ENCODE data around the gene SSR1.

The SSR1 gene

DNA sequence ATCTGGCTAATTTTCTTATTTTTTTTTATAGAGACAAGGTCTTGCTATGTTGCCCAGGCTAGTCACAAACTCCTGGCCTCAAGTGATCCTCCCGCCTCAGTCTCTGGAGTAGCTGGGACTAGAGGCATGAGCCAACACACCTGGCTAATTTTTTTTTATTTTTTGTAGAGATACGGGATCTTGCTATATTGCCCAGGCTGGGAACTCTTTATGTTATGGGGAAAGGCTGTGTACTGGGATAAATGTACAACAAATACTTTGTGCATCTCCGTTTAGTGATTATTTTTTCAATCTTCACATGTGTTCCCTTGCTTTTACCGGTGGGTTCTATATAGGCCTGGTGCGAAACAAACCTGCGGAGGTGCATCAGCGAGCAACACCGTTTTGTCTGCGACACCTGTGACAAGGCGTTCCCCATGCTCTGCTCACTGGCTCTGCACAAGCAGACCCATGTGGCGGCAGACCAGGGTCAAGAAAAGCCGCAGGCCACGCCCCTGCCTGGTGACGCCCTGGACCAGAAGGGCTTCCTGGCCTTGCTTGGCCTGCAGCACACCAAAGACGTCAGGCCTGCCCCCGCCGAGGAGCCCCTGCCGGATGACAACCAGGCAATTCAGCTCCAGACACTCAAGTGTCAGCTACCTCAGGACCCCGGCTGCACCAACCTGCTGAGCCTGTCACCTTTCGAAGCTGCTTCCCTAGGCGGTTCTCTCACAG lies 84.2 kb downstream of the SSR1 start:
- H3K9me3 Mint-ChIP-seq, result no peaks in the 10 kb centered on the region
- peaks cover 38% of the 10 kb centered on the region for H3K36me3 Mint-ChIP-seq (ENCODE audit: low read depth)
- peaks cover 4% of the 10 kb centered on the region for H3K4me1 Mint-ChIP-seq (ENCODE audit: low read depth)
- no peak overlapping the region for H3K27ac Mint-ChIP-seq
- DNase-seq (ENCODE audit: low spot score), result no peak
- no peak overlapping the region for H3K4me3 Mint-ChIP-seq
- H3K27me3 Mint-ChIP-seq (ENCODE audit: low read depth), result no peaks in the 10 kb centered on the region

DNA sequence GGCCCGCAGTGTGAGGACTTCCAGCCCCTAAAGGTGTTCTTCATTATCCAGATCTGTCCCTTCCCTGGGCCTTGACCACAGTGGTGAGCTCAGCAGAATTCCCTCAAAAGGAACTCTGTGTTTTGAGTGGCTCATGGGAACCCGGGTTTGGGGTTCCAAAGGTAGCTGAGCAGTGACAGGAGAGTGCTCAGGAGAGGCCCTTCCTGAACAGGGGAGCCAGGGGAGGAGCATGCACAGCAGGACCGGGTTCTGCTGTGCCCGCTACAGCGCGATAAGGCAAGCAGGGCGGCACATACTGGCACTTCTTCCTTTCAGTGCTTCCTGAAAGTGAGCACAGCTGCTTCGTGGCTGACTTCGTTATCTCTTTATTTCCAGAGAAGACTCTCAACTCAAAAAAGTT lies 88.3 kb downstream of the SSR1 start:
- Mint-ChIP-seq H3K27me3 (ENCODE audit: low read depth) (no peaks in the 10 kb centered on the region), H3K4me1 (ENCODE audit: low read depth) (no peaks in the 10 kb centered on the region), H3K36me3 (ENCODE audit: low read depth) (peaks cover 29% of the 10 kb centered on the region), H3K27ac (no peak overlapping the region), H3K9me3 (no peaks in the 10 kb centered on the region), H3K4me3 (no peak overlapping the region)
- DNase-seq (ENCODE audit: low spot score), result no peak

DNA sequence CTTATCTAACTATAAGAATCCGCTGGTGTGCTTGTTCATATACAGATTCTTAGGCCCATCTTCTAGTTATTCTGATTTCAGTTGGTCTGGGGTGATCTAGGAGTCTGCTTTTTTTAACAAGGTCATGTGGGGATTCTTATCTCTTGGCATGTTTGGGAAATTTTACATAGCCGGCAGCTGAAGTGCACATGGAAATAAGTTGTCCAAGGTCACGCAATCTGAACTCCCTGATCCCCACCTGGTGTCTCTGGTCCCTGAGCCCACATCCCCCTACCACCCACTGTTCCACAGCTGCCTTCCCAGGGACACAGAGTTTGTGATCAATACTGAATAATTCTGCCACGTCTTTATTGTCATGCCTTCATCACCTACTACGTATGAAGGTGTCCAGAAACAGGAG lies 90.8 kb downstream of the SSR1 start:
- Mint-ChIP-seq H3K9me3 (no peaks in the 10 kb centered on the region), H3K36me3 (ENCODE audit: low read depth) (peaks cover 21% of the 10 kb centered on the region), H3K4me1 (ENCODE audit: low read depth) (no peaks in the 10 kb centered on the region), H3K27me3 (ENCODE audit: low read depth) (no peaks in the 10 kb centered on the region), H3K27ac (no peak overlapping the region), H3K4me3 (no peak overlapping the region)
- no peak for DNase-seq (ENCODE audit: low spot score)

DNA sequence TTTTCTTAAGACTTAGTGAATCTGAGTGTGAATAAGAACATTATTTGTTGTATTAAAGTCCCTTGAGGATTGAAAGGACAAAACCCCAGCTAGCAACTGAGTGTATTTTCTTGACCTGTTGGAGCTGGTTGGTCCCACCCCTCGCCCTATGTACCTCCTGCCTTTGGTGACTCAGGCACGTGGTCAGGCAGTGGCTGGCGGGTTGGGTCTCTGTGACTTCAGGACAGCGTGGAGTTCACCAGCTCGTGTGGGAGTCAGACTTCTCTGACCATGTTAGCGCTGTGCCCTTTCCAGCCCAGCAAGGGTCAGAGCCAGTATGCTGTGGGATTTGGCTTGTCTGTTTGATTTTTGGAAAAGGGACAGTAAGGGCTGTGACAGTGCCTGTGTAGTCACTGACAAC lies 93.7 kb downstream of the SSR1 start:
- H3K36me3 Mint-ChIP-seq (ENCODE audit: low read depth), result peaks cover 28% of the 10 kb centered on the region

DNA sequence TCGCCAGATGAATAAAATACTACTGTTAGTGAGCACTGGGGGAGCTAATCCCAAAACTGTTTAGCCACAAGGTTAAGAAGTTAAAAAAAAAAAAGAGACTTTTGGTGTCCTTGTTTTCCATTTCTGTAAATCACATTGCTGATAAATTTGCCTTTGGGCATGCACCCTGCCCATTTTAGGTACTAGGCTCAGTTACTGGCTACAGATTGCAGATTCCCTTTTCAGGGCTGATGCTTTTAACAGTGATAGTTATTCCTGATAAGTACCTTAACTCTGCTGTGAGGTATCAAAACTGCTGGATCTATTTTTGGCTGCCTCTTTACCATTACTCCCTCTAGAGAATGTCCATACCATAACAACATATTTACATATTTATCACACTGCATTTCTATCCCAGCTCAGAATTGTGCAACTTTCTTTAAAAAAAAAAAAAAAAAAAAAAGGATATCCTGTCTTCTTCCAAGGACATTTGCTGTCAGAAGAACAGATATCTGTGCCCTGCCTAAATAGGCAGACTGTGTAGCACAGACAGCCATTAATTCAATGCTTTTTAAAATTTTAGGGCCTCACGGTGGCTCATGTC lies 94.5 kb downstream of the SSR1 start:
- H3K36me3 Mint-ChIP-seq (ENCODE audit: low read depth), result peaks cover 30% of the 10 kb centered on the region

More for the DNA sequence above, 93.7 kb downstream of the SSR1 start:
- H3K9me3 Mint-ChIP-seq, result no peaks in the 10 kb centered on the region
- DNase-seq (ENCODE audit: low spot score), result peak; percentile 53
- no peaks in the 10 kb centered on the region for H3K27me3 Mint-ChIP-seq (ENCODE audit: low read depth)
- no peak overlapping the region for H3K4me3 Mint-ChIP-seq
- no peaks in the 10 kb centered on the region for H3K4me1 Mint-ChIP-seq (ENCODE audit: low read depth)
- H3K27ac Mint-ChIP-seq, result no peak overlapping the region

More for the DNA sequence above, 94.5 kb downstream of the SSR1 start:
- Mint-ChIP-seq H3K4me3 (no peak overlapping the region), H3K9me3 (no peaks in the 10 kb centered on the region), H3K4me1 (ENCODE audit: low read depth) (no peaks in the 10 kb centered on the region), H3K27ac (no peak overlapping the region), H3K27me3 (ENCODE audit: low read depth) (no peaks in the 10 kb centered on the region)
- no peak for DNase-seq (ENCODE audit: low spot score)
